ENCODE results near the gene PDE6B.

- no peak for TF ChIP-seq EZH2 (IDR thresholded peaks at IDR 0.05; ENCODE audit: low read length)
- no peak for TF ChIP-seq CTCF (optimal IDR thresholded peaks at IDR 0.05 in 1 of 3, IDR thresholded peaks at IDR 0.05 in 1 of 3, conservative IDR thresholded peaks at IDR 0.05 in 1 of 3; ENCODE audit: extremely low read depth in 1 of 3, insufficient read depth in 2 of 3, low read length in 3 of 3)
Observed at GRCh38 chr4:699816-700580, 74.6 kb downstream of the PDE6B start.

Data from keratinocyte (primary cell).